Esophagus (tissue), 2 donors: ENCODE data around the gene HOXA3. TPM values are rescaled to one million over a fixed set of nuclear protein-coding genes. Genes with fewer than 3 reads are reported as not detected.
A peak's percentile ranks its signal among the peaks of the same experiment; 100 is the strongest.

Experiments
- H3K27ac ChIP-seq, 2 donors: one replicate each; pipeline ENCODE4 v1.5.1; 2013; ENCODE audit warnings: low read depth in 2 of 2, mild to moderate bottlenecking in 2 of 2, inconsistent platforms in 1 of 2, low read length in 1 of 2, moderate library complexity in 1 of 2
- H3K27me3 ChIP-seq, 2 donors: one replicate each; pipeline ENCODE4 v1.6.1; 2013; ENCODE audit warnings: low read length in 2 of 2, control low read depth in 1 of 2, mild to moderate bottlenecking in 1 of 2; ENCODE audit not compliant: insufficient read depth in 2 of 2, control insufficient read depth in 1 of 2
- H3K36me3 ChIP-seq, 2 donors: one replicate each; pipeline ENCODE4 v1.6.1; 2013; ENCODE audit warnings: low read length in 1 of 2; ENCODE audit not compliant: control insufficient read depth in 2 of 2, insufficient read depth in 2 of 2
- H3K4me1 ChIP-seq, 2 donors: one replicate each; pipeline ENCODE4 v1.6.1; 2013; ENCODE audit warnings: low read length in 1 of 2; ENCODE audit not compliant: control insufficient read depth in 2 of 2, insufficient read depth in 2 of 2
- H3K4me3 ChIP-seq, 2 donors: one replicate each; pipeline ENCODE4 v1.5.1; 2013; ENCODE audit warnings: low read length in 2 of 2, mild to moderate bottlenecking in 2 of 2, low read depth in 1 of 2, moderate library complexity in 1 of 2
- H3K9me3 ChIP-seq, 2 donors: one replicate each; pipeline ENCODE4 v1.6.1; 2013; ENCODE audit warnings: mild to moderate bottlenecking in 2 of 2, low read depth in 1 of 2, low read length in 1 of 2, moderate library complexity in 1 of 2; ENCODE audit not compliant: control insufficient read depth in 2 of 2, insufficient read depth in 1 of 2
- WGBS, 2 donors: extraction: QIAGEN DNeasy Blood & Tissue Kit; methylation state at CpG; one replicate each; pipeline ENCODE4 v1.1.7; 2013; 5-methylcytosine and 5-hydroxymethylcytosine counted together
- polyA plus RNA-seq, 2 donors: library from polyadenylated mRNA; stranded (reverse); fragments of 200-250 nt; gene quantifications; one replicate each; pipeline ENCODE4 v1.2.3, GENCODE V29; 2013
- donor health status: healthy with polysubstance abuse.
- donor health status: Bipolar disorder and iron deficiency.

HOXA3 gene
- polyA plus RNA-seq, 2 donors: 3.3 to 4.3 TPM

- H3K36me3 ChIP-seq: no peaks in the 10 kb centered on the region
- H3K4me1 ChIP-seq: peaks cover 19 to 25% of the 10 kb centered on the region in 2 donors
- 3% methylated on average over 6 of the region's 6 CpGs for WGBS, 2 donors
- no peak overlapping the region for H3K4me3 ChIP-seq
- H3K27ac ChIP-seq: no peak overlapping the region
- H3K27me3 ChIP-seq: peaks cover 38 to 66% of the 10 kb centered on the region in 2 donors
- peaks cover 0 to 3% of the 10 kb centered on the region in 2 donors for H3K9me3 ChIP-seq
Measured at GRCh38 chr7:27196287-27196767, 43.9 kb upstream of the HOXA3 start.

GRCh38 chr7:27194686-27195379 lies 42.5 kb upstream of the HOXA3 start:
- Histone ChIP-seq H3K27ac (no peak overlapping the region), H3K27me3 (peaks cover 41 to 62% of the 10 kb centered on the region in 2 donors), H3K4me3 (no peak overlapping the region), H3K9me3 (peaks cover 0 to 3% of the 10 kb centered on the region in 2 donors), H3K4me1 (peaks cover 13 to 17% of the 10 kb centered on the region in 2 donors), H3K36me3 (no peaks in the 10 kb centered on the region)
- 33 to 35% methylated on average over 9 of the region's 9 CpGs for WGBS, 2 donors

GRCh38 chr7:27194002-27194352 lies 41.6 kb upstream of the HOXA3 start:
- H3K9me3 ChIP-seq: peaks cover 0 to 5% of the 10 kb centered on the region in 2 donors
- H3K27me3 ChIP-seq: peaks cover 34 to 60% of the 10 kb centered on the region in 2 donors
- H3K27ac ChIP-seq: no peak overlapping the region
- H3K4me1 ChIP-seq: peaks cover 11 to 17% of the 10 kb centered on the region in 2 donors
- WGBS, 2 donors: 45 to 53% methylated on average over 2 of the region's 2 CpGs
- H3K4me3 ChIP-seq: no peak overlapping the region
- H3K36me3 ChIP-seq: no peaks in the 10 kb centered on the region

GRCh38 chr7:27193335-27194001 lies 41.1 kb upstream of the HOXA3 start:
- Histone ChIP-seq H3K9me3 (peaks cover 0 to 3% of the 10 kb centered on the region in 2 donors), H3K4me1 (peaks cover 14 to 15% of the 10 kb centered on the region in 2 donors), H3K36me3 (no peaks in the 10 kb centered on the region), H3K4me3 (peak overlapping the region in 1 of 2 donors; percentile 37), H3K27me3 (peaks cover 29 to 59% of the 10 kb centered on the region in 2 donors), H3K27ac (no peak overlapping the region)
- 18 to 23% methylated on average over 29 of the region's 29 CpGs for WGBS, 2 donors

GRCh38 chr7:27192546-27193334 lies 40.4 kb upstream of the HOXA3 start:
- Histone ChIP-seq H3K4me1 (peaks cover 18 to 22% of the 10 kb centered on the region in 2 donors), H3K36me3 (no peaks in the 10 kb centered on the region), H3K27me3 (peaks cover 28 to 59% of the 10 kb centered on the region in 2 donors), H3K4me3 (peak overlapping the region; percentile 18 to 37), H3K27ac (no peak overlapping the region), H3K9me3 (peaks cover 0 to 2% of the 10 kb centered on the region in 2 donors)
- WGBS, 2 donors: 3% methylated on average over 75 to 78 of the region's 78 CpGs

GRCh38 chr7:27191833-27192545 lies 39.6 kb upstream of the HOXA3 start:
- Histone ChIP-seq H3K36me3 (no peaks in the 10 kb centered on the region), H3K27ac (no peak overlapping the region), H3K27me3 (peaks cover 26 to 61% of the 10 kb centered on the region in 2 donors), H3K9me3 (peaks cover 0 to 2% of the 10 kb centered on the region in 2 donors), H3K4me3 (peak overlapping the region; percentile 18 to 37), H3K4me1 (peaks cover 20 to 23% of the 10 kb centered on the region in 2 donors)
- WGBS, 2 donors: 15 to 16% methylated on average over 42 of the region's 42 CpGs

- no peak overlapping the region for H3K4me3 ChIP-seq
- H3K27me3 ChIP-seq: peaks cover 26 to 65% of the 10 kb centered on the region in 2 donors
Measured at GRCh38 chr7:27191161-27191731, 38.9 kb upstream of the HOXA3 start.

GRCh38 chr7:27189997-27190748 lies 37.8 kb upstream of the HOXA3 start:
- peaks cover 0 to 2% of the 10 kb centered on the region in 2 donors for H3K9me3 ChIP-seq
- no peak overlapping the region for H3K4me3 ChIP-seq
- H3K36me3 ChIP-seq: no peaks in the 10 kb centered on the region
- peaks cover 21 to 75% of the 10 kb centered on the region in 2 donors for H3K27me3 ChIP-seq
- 40 to 52% methylated on average over 7 of the region's 7 CpGs for WGBS, 2 donors
- no peak overlapping the region for H3K27ac ChIP-seq
- peaks cover 23% of the 10 kb centered on the region in 2 donors for H3K4me1 ChIP-seq

More at GRCh38 chr7:27191161-27191731, 38.9 kb upstream of the HOXA3 start:
- WGBS, 2 donors: 38 to 49% methylated on average over 15 of the region's 15 CpGs
- Histone ChIP-seq H3K9me3 (peaks cover 0 to 2% of the 10 kb centered on the region in 2 donors), H3K36me3 (no peaks in the 10 kb centered on the region), H3K27ac (no peak overlapping the region), H3K4me1 (peaks cover 20 to 23% of the 10 kb centered on the region in 2 donors)
